Astrocyte of the spinal cord (primary cell): ENCODE measurements around the gene WDR41.

Source experiments
- DNase-seq: peaks from one replicate; pipeline ENCODE4 v3.0.0; 2011; ENCODE audit warnings: low read depth, low spot score
- H3K4me3 ChIP-seq: 2 replicates; pipeline ENCODE4 v1.5.1; 2011; ENCODE audit warnings: low read depth, mild to moderate bottlenecking, low read length, moderate library complexity
- CTCF ChIP-seq: IDR thresholded peaks from 2 replicates; pipeline ENCODE4 v1.5.1; 2012; ENCODE audit warnings: low read depth, mild to moderate bottlenecking, low read length, inconsistent platforms
- in situ Hi-C: cut with HindIII; loops from 2 replicates; pipeline ENCODE4 v1.10.0; 2017; ENCODE audit warnings: low sequenced_read_pairs

WDR41 gene

GRCh38 chr5:77418162-77418561, 74.0 kb downstream of the WDR41 start:
- in situ Hi-C loops = no loop called here
- DNase-seq = no peak
- TF ChIP-seq CTCF = no peak

GRCh38 chr5:77413049-77413448, 79.1 kb downstream of the WDR41 start:
- no peak overlapping the region for H3K4me3 ChIP-seq
- in situ Hi-C loops = no loop called here
- TF ChIP-seq CTCF = no peak
- DNase-seq = no peak

More at GRCh38 chr5:77418162-77418561, 74.0 kb downstream of the WDR41 start:
- H3K4me3 ChIP-seq = no peak overlapping the region

GRCh38 chr5:77409870-77410621, 82.1 kb downstream of the WDR41 start:
- no peak for TF ChIP-seq CTCF
- H3K4me3 ChIP-seq = no peak overlapping the region
- DNase-seq = no peak
- in situ Hi-C loops = no loop called here

- in situ Hi-C loops = no loop called here
- no peak overlapping the region for H3K4me3 ChIP-seq
- no peak for DNase-seq
- no peak for TF ChIP-seq CTCF
These were observed 85.0 kb downstream of the WDR41 start for GRCh38 chr5:77407152-77407551.

- TF ChIP-seq CTCF = no peak
- DNase-seq = no peak
- in situ Hi-C loops = no loop called here
- no peak overlapping the region for H3K4me3 ChIP-seq
These were observed 89.3 kb downstream of the WDR41 start for GRCh38 chr5:77402796-77403195.

GRCh38 chr5:77400645-77401044, 91.5 kb downstream of the WDR41 start:
- no peak for TF ChIP-seq CTCF
- in situ Hi-C loops = no loop called here
- H3K4me3 ChIP-seq = no peak overlapping the region
- DNase-seq = no peak
